IMR-90 (cell line): ENCODE data around the gene OR10H3. TPM values are rescaled to one million over a fixed set of nuclear protein-coding genes. Genes with fewer than 3 reads are reported as not detected.

Experiments used
- ATAC-seq: fragments of 200-7000 bp; cut with Tn5 transposase; 2 replicates; pipeline ENCODE4 v1.9.1; 2020; ENCODE audit warnings: low read depth, mild to moderate bottlenecking, moderate library complexity
- BruUV-seq: library from RNA; stranded (reverse); fragments of 400-500 nt; replicated peaks from 2 replicates; lab custom pipeline; 2021; lab: Mats Ljungman, UMichigan
- CTCF ChIA-PET: fragments of 300-600 bp; formaldehyde crosslinking; extraction: SDS; loops from one replicate; lab custom pipeline; 2021; ENCODE audit warnings: antibody characterized with exemption; lab: Yijun Ruan, JAX
- POLR2A ChIA-PET: fragments of 300-600 bp; sonication (Branson Sonifier 250); formaldehyde crosslinking; loops from one replicate; lab custom pipeline; 2022; ENCODE audit warnings: antibody characterized with exemption; ENCODE audit not compliant: unreplicated experiment; lab: Charles Lee
- DNase-seq: peaks from one replicate; pipeline ENCODE4 v3.0.0; 2013
- H2AFZ ChIP-seq: replicated peaks from 2 replicates; pipeline ENCODE3; 2013; ENCODE audit warnings: low read length, mild to moderate bottlenecking; ENCODE audit not compliant: poor library complexity
- H2AK5ac ChIP-seq: 2 replicates; pipeline ENCODE4 v1.6.1; 2013; ENCODE audit warnings: low read depth, low read length, inconsistent platforms
- H2AK9ac ChIP-seq: replicated peaks from 2 replicates; pipeline ENCODE3; 2013; ENCODE audit warnings: mild to moderate bottlenecking, low read depth, low read length, moderate library complexity; ENCODE audit not compliant: poor library complexity
- H2BK120ac ChIP-seq: 2 replicates; pipeline ENCODE4 v1.6.1; 2013; ENCODE audit warnings: low read depth, low read length, inconsistent platforms
- H2BK15ac ChIP-seq: 3 replicates; pipeline ENCODE4 v1.6.1; 2013; ENCODE audit warnings: low read depth, low read length, inconsistent platforms
- H2BK20ac ChIP-seq: 2 replicates; pipeline ENCODE4 v1.6.1; 2013; ENCODE audit warnings: low read depth, mild to moderate bottlenecking, inconsistent platforms, low read length, moderate library complexity
- H2BK5ac ChIP-seq: 2 replicates; pipeline ENCODE4 v1.6.1; 2013; ENCODE audit warnings: mild to moderate bottlenecking, low read depth, low read length, inconsistent platforms; ENCODE audit not compliant: poor library complexity, severe bottlenecking
- H3K14ac ChIP-seq: replicated peaks from 2 replicates; pipeline ENCODE4 v1.6.1; 2013; ENCODE audit warnings: low read depth, low read length, inconsistent platforms
- H3K18ac ChIP-seq: 2 replicates; pipeline ENCODE4 v1.6.1; 2013; ENCODE audit warnings: low read depth, low read length, control low read depth
- H3K23ac ChIP-seq: 2 replicates; pipeline ENCODE4 v1.6.1; 2013; ENCODE audit warnings: low read depth, low read length, inconsistent platforms
- H3K27ac ChIP-seq: 2 replicates; pipeline ENCODE4 v1.5.1; 2013; ENCODE audit warnings: mild to moderate bottlenecking, control low read depth, low read length; ENCODE audit not compliant: insufficient read depth
- H3K27me3 ChIP-seq: 2 replicates; pipeline ENCODE4 v1.6.1; 2013; ENCODE audit warnings: low read length; ENCODE audit not compliant: control insufficient read depth, insufficient read depth
- H3K36me3 ChIP-seq: 2 replicates; pipeline ENCODE4 v1.6.1; 2013; ENCODE audit warnings: low read length, mixed read lengths; ENCODE audit not compliant: control insufficient read depth, insufficient read depth
- H3K4ac ChIP-seq: 2 replicates; pipeline ENCODE4 v1.6.1; 2013; ENCODE audit warnings: low read depth, low read length, inconsistent platforms
- H3K4me1 ChIP-seq: 2 replicates; pipeline ENCODE4 v1.6.1; 2013; ENCODE audit warnings: low read length, mixed read lengths; ENCODE audit not compliant: control insufficient read depth, insufficient read depth
- H3K4me2 ChIP-seq: 2 replicates; pipeline ENCODE4 v1.6.1; 2013; ENCODE audit warnings: low read depth, mild to moderate bottlenecking, control low read depth, low read length, moderate library complexity
- H3K4me3 ChIP-seq: 2 replicates; pipeline ENCODE4 v1.5.1; 2013; ENCODE audit warnings: low read depth, mild to moderate bottlenecking, control low read depth, low read length, moderate library complexity; ENCODE audit not compliant: insufficient read depth
- H3K56ac ChIP-seq: 2 replicates; pipeline ENCODE4 v1.6.1; 2013; ENCODE audit warnings: low read length, inconsistent platforms; ENCODE audit not compliant: insufficient read depth; ENCODE audit errors: extremely low read depth
- H3K79me1 ChIP-seq, 2 experiments: 2 replicates each; pipeline ENCODE4 v1.6.1; 2013; ENCODE audit warnings: low read length in 2 of 2, inconsistent platforms in 1 of 2, low read depth in 1 of 2
- H3K9ac ChIP-seq: 2 replicates; pipeline ENCODE4 v1.6.1; 2013; ENCODE audit warnings: low read depth, low read length, control low read depth
- H3K9me1 ChIP-seq: 2 replicates; pipeline ENCODE4 v1.6.1; 2013; ENCODE audit warnings: low read length, inconsistent platforms; ENCODE audit not compliant: insufficient read depth
- H3K9me3 ChIP-seq: 2 replicates; pipeline ENCODE4 v1.6.1; 2013; ENCODE audit warnings: low read length; ENCODE audit not compliant: control insufficient read depth, insufficient read depth
- H4K20me1 ChIP-seq: 2 replicates; pipeline ENCODE4 v1.6.1; 2013; ENCODE audit warnings: low read length, inconsistent platforms; ENCODE audit not compliant: insufficient read depth
- H4K5ac ChIP-seq: 2 replicates; pipeline ENCODE4 v1.6.1; 2013; ENCODE audit warnings: mild to moderate bottlenecking, low read depth, low read length, control low read depth
- H4K8ac ChIP-seq, 2 experiments: 2 replicates each; pipeline ENCODE4 v1.6.1; 2013; ENCODE audit warnings: low read depth in 2 of 2, low read length in 2 of 2, control low read depth in 1 of 2, inconsistent platforms in 1 of 2
- H4K91ac ChIP-seq: 2 replicates; pipeline ENCODE4 v1.6.1; 2013; ENCODE audit warnings: low read depth, low read length, inconsistent platforms; ENCODE audit not compliant: insufficient read depth
- BHLHE40 ChIP-seq: fragments of 150-350 bp; IDR thresholded peaks from 2 replicates; pipeline ENCODE4 v1.6.1; 2016; ENCODE audit warnings: mild to moderate bottlenecking, low read depth, low read length
- CEBPB ChIP-seq: IDR thresholded peaks from 2 replicates; pipeline ENCODE4 v1.6.1; 2012; ENCODE audit warnings: low read depth, low read length, improper control_type of control experiment
- CHD1 ChIP-seq: IDR thresholded peaks from 2 replicates; pipeline ENCODE4 v1.6.1; 2012; ENCODE audit warnings: low read depth, low read length, improper control_type of control experiment
- CTCF ChIP-seq: conservative IDR thresholded peaks from 2 replicates; pipeline ENCODE4 v1.5.1; 2012; ENCODE audit warnings: mild to moderate bottlenecking, low read depth, low read length, improper control_type of control experiment
- ELK1 ChIP-seq: fragments of 150-350 bp; IDR thresholded peaks from 2 replicates; pipeline ENCODE4 v1.6.1; 2016; ENCODE audit warnings: low read depth, mild to moderate bottlenecking, low read length, moderate library complexity, borderline replicate concordance
- FOS ChIP-seq: fragments of 150-350 bp; IDR thresholded peaks from 2 replicates; pipeline ENCODE4 v1.6.1; 2016; ENCODE audit warnings: low read depth, low read length
- MAFK ChIP-seq: IDR thresholded peaks from 2 replicates; pipeline ENCODE4 v1.6.1; 2012; ENCODE audit warnings: low read depth, low read length, improper control_type of control experiment
- MAZ ChIP-seq: IDR thresholded peaks from 2 replicates; pipeline ENCODE4 v1.6.1; 2012; ENCODE audit warnings: low read depth, mild to moderate bottlenecking, low read length, improper control_type of control experiment, moderate library complexity, borderline replicate concordance
- MXI1 ChIP-seq: IDR thresholded peaks from 2 replicates; pipeline ENCODE4 v1.6.1; 2012; ENCODE audit warnings: low read depth, mild to moderate bottlenecking, low read length, moderate library complexity, borderline replicate concordance
- NFE2L2 ChIP-seq: fragments of 150-350 bp; IDR thresholded peaks from 2 replicates; pipeline ENCODE4 v1.6.1; 2016; ENCODE audit warnings: low read depth, mild to moderate bottlenecking, low read length
- POLR2A ChIP-seq: IDR thresholded peaks from 2 replicates; pipeline ENCODE4 v1.6.1; 2012; ENCODE audit warnings: mild to moderate bottlenecking, low read depth, low read length
- RAD21 ChIP-seq: IDR thresholded peaks from 2 replicates; pipeline ENCODE4 v1.6.1; 2012; ENCODE audit warnings: low read length, improper control_type of control experiment
- RCOR1 ChIP-seq: IDR thresholded peaks from 2 replicates; pipeline ENCODE4 v1.6.1; 2012; ENCODE audit warnings: mild to moderate bottlenecking, low read length, improper control_type of control experiment; ENCODE audit not compliant: insufficient replicate concordance
- RFX5 ChIP-seq: IDR thresholded peaks from 2 replicates; pipeline ENCODE4 v1.8.0; 2012; ENCODE audit warnings: low read depth, mild to moderate bottlenecking, low read length, moderate library complexity
- SMC3 ChIP-seq: fragments of 150-350 bp; IDR thresholded peaks from 2 replicates; pipeline ENCODE4 v1.6.1; 2016; ENCODE audit warnings: low read depth, mild to moderate bottlenecking, antibody characterized with exemption, low read length, moderate library complexity
- USF2 ChIP-seq: fragments of 150-350 bp; IDR thresholded peaks from 2 replicates; pipeline ENCODE4 v1.6.1; 2017; ENCODE audit warnings: mild to moderate bottlenecking, antibody characterized with exemption, low read length, low read depth
- WGBS, 2 experiments: methylation state at CpG; one replicate each; pipeline versions ENCODE4 v1.1.5 to v1.1.7; 2013; ENCODE audit warnings: missing lambda C conversion rate in 2 of 2; ENCODE audit not compliant: insufficient read length in 1 of 2; ENCODE audit errors: extremely low coverage in 2 of 2; 5-methylcytosine and 5-hydroxymethylcytosine counted together
- dilution Hi-C: fragments of 300-500 bp; cut with HindIII; formaldehyde crosslinking; loops from one replicate; pipeline ENCODE4 v1.14.3; 2018; ENCODE audit warnings: low sequenced_read_pairs; ENCODE audit not compliant: unreplicated experiment
- in situ Hi-C: fragments of 300-500 bp; cut with MboI; formaldehyde crosslinking; loops from 3 replicates; pipeline ENCODE4 v1.14.3; 2019; ENCODE audit warnings: low sequenced_read_pairs, inconsistent platforms, mixed read lengths
- intact Hi-C: fragments of 100-400 bp; cut with micrococcal nuclease; formaldehyde crosslinking; loops from 2 replicates; pipeline ENCODE4 v1.10.0; 2022
- polyA plus RNA-seq, 3 experiments: library from polyadenylated mRNA; depleted of rRNA; stranded (reverse); fragments of >200 nt; gene quantifications; 2 replicates each; pipeline ENCODE4 v1.2.3, GENCODE V29; 2012; ENCODE audit warnings: low replicate concordance in 1 of 3
- total RNA-seq: library from RNA; depleted of rRNA; stranded (reverse); fragments of >200 nt; gene quantifications from 2 replicates; pipeline ENCODE4 v1.2.3, GENCODE V29; 2012

Gene OR10H3
- total and polyA plus RNA-seq, 2 of the 4 experiments (the other 2 are of a cell fraction) = not detected

GRCh38 chr19:15788594-15789270 lies 50.9 kb downstream of the OR10H3 start:
- no CpG with 5 or more reads among the region's 4 CpGs for WGBS, 2 experiments
- ChIA-PET CTCF (no interaction called here), POLR2A (no interaction called here)
- Histone ChIP-seq H2AK5ac (no peak overlapping the region), H3K4me2 (no peak overlapping the region), H3K27me3 (no peaks in the 10 kb centered on the region), H3K4me3 (no peak overlapping the region), H3K36me3 (no peaks in the 10 kb centered on the region), H2BK15ac (no peak overlapping the region), H3K27ac (no peak overlapping the region), H3K4me1 (no peaks in the 10 kb centered on the region), H3K18ac (no peak overlapping the region), H2AK9ac (no peak overlapping the region), H3K9me1 (no peaks in the 10 kb centered on the region), H4K5ac (no peak overlapping the region), H3K56ac (no peak overlapping the region), H4K91ac (no peak overlapping the region), H3K79me1 (no peaks in the 10 kb centered on the region), H4K20me1 (no peaks in the 10 kb centered on the region), H3K23ac (no peak overlapping the region), H3K9ac (no peak overlapping the region), H2AFZ (no peak overlapping the region), H3K14ac (no peak overlapping the region), H3K4ac (no peak overlapping the region), H4K8ac (no peak overlapping the region), H2BK5ac (no peak overlapping the region), H3K9me3 (peaks cover 24% of the 10 kb centered on the region), H2BK20ac (no peak overlapping the region), H2BK120ac (no peak overlapping the region)
- TF ChIP-seq RCOR1 (no peak), CTCF (no peak), MXI1 (no peak), CHD1 (no peak), BHLHE40 (no peak), POLR2A (no peak), MAFK (no peak), NFE2L2 (no peak), MAZ (no peak), ELK1 (no peak), FOS (no peak), USF2 (no peak), CEBPB (no peak), RAD21 (no peak), RFX5 (no peak), SMC3 (no peak)
- BruUV-seq = no TSS peak
- dilution Hi-C loops (no loop called here), intact Hi-C loops (no loop called here), in situ Hi-C loops (no loop called here)
- ATAC-seq (no peak), DNase-seq (no peak)
